Measurements from ENCODE around the gene RNU4-1.

DNA sequence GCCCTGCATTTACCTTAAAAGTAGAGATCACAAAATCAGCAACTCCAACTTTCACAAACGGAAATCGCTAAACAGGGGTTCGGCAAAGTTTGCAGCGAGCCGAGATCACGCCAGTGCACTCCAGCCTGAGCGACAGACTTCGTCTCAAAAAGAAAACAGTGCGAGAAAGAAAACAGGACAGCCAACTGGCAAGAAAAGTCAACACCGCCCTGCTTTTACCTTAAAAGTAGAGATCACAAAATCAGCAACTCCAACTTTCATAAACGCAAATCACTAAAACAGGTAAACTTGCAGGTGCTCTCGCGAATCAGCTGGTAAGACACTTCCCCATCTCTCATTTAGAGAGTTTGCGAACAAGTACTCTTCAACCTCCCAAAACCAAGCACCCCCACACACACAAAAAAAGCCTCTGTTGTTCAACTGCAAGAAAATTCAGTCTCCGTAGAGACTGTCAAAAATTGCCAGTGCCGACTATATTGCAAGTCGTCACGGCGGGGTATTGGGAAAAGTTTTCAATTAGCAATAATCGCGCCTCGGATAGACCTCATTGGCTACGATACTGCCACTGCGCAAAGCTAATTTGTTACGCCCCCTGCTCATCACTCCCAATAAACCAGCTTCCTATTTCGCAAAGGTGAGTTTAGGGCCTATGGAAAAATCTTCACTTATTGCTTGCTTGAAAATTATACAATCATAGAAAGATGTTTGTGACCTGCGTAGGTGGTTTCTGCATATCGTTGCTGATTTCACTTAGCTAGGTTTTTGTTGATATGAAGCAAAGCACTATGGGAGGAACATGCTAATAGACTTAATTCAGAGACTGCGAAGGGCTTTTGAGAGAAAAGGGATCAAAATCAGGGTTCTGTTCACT lies at the start of gene RNU4-1:
- TF ChIP-seq, protein P1, sequence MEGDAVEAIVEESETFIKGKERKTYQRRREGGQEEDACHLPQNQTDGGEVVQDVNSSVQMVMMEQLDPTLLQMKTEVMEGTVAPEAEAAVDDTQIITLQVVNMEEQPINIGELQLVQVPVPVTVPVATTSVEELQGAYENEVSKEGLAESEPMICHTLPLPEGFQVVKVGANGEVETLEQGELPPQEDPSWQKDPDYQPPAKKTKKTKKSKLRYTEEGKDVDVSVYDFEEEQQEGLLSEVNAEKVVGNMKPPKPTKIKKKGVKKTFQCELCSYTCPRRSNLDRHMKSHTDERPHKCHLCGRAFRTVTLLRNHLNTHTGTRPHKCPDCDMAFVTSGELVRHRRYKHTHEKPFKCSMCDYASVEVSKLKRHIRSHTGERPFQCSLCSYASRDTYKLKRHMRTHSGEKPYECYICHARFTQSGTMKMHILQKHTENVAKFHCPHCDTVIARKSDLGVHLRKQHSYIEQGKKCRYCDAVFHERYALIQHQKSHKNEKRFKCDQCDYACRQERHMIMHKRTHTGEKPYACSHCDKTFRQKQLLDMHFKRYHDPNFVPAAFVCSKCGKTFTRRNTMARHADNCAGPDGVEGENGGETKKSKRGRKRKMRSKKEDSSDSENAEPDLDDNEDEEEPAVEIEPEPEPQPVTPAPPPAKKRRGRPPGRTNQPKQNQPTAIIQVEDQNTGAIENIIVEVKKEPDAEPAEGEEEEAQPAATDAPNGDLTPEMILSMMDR (conservative IDR thresholded peaks at IDR 0.05; ENCODE audit: low read depth, low read length), result no peak
- TF ChIP-seq EZH2 (IDR thresholded peaks at IDR 0.05; ENCODE audit: low read length, unreplicated experiment) (no peak), EZH2phosphoT487 (IDR thresholded peaks at IDR 0.05; ENCODE audit: borderline replicate concordance, low read length) (no peak)

All from PC-3 (cell line).